ENCODE measurements around the gene LSM14B.

GRCh38 chr20:62135573-62136266, 13.4 kb downstream of the LSM14B start:
- TF ChIP-seq, protein P1, sequence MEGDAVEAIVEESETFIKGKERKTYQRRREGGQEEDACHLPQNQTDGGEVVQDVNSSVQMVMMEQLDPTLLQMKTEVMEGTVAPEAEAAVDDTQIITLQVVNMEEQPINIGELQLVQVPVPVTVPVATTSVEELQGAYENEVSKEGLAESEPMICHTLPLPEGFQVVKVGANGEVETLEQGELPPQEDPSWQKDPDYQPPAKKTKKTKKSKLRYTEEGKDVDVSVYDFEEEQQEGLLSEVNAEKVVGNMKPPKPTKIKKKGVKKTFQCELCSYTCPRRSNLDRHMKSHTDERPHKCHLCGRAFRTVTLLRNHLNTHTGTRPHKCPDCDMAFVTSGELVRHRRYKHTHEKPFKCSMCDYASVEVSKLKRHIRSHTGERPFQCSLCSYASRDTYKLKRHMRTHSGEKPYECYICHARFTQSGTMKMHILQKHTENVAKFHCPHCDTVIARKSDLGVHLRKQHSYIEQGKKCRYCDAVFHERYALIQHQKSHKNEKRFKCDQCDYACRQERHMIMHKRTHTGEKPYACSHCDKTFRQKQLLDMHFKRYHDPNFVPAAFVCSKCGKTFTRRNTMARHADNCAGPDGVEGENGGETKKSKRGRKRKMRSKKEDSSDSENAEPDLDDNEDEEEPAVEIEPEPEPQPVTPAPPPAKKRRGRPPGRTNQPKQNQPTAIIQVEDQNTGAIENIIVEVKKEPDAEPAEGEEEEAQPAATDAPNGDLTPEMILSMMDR (IDR thresholded peaks at IDR 0.05 in 2 of 3, conservative IDR thresholded peaks at IDR 0.05 in 1 of 3; ENCODE audit: borderline replicate concordance in 1 of 3, insufficient read depth in 1 of 3, low read depth in 2 of 3, low read length in 2 of 3) = no peak
- TF ChIP-seq YY1 (IDR thresholded peaks at IDR 0.05; ENCODE audit: extremely low read depth, insufficient replicate concordance, low read depth, low read length) (no peak), EZH2 (IDR thresholded peaks at IDR 0.05) (no peak)
